ENCODE results near the gene AQP1. TPM values are rescaled to one million over a fixed set of nuclear protein-coding genes. Genes with fewer than 3 reads are reported as not detected.

The AQP1 gene
- total RNA-seq, 1 donor from 2014 or later = 18.0 TPM

DNA sequence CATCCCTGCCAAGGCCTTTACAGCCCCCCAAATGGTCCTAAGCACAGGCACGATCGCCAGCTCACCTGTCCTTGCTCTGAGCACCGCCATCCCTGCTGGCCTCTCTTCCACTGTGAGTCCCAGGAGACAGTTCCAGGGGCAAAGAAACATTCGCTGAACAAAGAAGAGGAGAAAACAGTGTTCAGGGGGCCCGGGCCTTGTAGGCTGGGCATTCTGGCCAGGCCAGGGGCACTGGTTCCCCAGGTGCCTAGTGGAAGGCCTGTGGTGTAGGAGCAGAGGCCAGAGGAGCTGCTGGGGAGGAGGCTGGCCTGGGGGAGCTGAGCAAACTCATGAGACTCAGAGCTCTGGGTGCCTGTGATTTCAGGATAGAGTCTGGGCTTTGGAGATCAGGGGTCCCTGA is 22.6 kb downstream of the AQP1 start:
- Mint-ChIP-seq H3K27me3 (ENCODE audit: low read depth) (peaks cover 13% of the 10 kb centered on the region), H3K4me1 (ENCODE audit: low read depth) (peaks cover 16% of the 10 kb centered on the region), H3K9me3 (ENCODE audit: low read depth) (no peaks in the 10 kb centered on the region), H3K4me3 (ENCODE audit: unreplicated experiment) (no peak overlapping the region), H3K27ac (ENCODE audit: unreplicated experiment) (no peak overlapping the region), H3K36me3 (ENCODE audit: low read depth) (no peaks in the 10 kb centered on the region)
- TF ChIP-seq CTCF (IDR thresholded peaks at IDR 0.05) = no peak
- no peak for DNase-seq (ENCODE audit: low spot score)

- no peak for TF ChIP-seq CTCF (IDR thresholded peaks at IDR 0.05)
- no peak overlapping the region for H3K27ac Mint-ChIP-seq (ENCODE audit: unreplicated experiment)
- H3K27me3 Mint-ChIP-seq (ENCODE audit: low read depth) = peaks cover 20% of the 10 kb centered on the region
- H3K9me3 Mint-ChIP-seq (ENCODE audit: low read depth) = no peaks in the 10 kb centered on the region
- no peak overlapping the region for H3K4me3 Mint-ChIP-seq (ENCODE audit: unreplicated experiment)
- no peak for DNase-seq (ENCODE audit: low spot score)
- H3K4me1 Mint-ChIP-seq (ENCODE audit: low read depth) = peaks cover 15% of the 10 kb centered on the region
- no peaks in the 10 kb centered on the region for H3K36me3 Mint-ChIP-seq (ENCODE audit: low read depth)
Observed at GRCh38 chr7:30934732-30935568, 23.3 kb downstream of the AQP1 start.

DNA sequence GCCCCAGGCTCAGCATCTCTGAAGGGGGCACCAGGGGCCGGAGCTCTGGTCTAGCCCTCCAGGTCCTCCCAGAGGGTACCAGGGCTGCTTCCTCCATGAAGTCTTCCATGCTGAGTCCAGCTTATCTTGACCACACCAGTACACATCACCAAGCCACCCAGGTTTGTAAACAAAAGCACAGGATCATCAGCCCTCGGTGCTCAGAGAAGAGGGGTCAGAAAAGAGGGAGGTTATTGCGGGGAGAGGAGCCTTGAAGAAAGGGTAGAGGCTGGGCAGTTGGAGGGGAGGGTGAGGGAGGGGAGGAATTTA is 23.9 kb downstream of the AQP1 start:
- no peak for DNase-seq (ENCODE audit: low spot score)
- peaks cover 9% of the 10 kb centered on the region for H3K4me1 Mint-ChIP-seq (ENCODE audit: low read depth)
- H3K36me3 Mint-ChIP-seq (ENCODE audit: low read depth) = no peaks in the 10 kb centered on the region
- H3K27ac Mint-ChIP-seq (ENCODE audit: unreplicated experiment) = no peak overlapping the region
- TF ChIP-seq CTCF (IDR thresholded peaks at IDR 0.05) = no peak
- H3K4me3 Mint-ChIP-seq (ENCODE audit: unreplicated experiment) = no peak overlapping the region
- peaks cover 26% of the 10 kb centered on the region for H3K27me3 Mint-ChIP-seq (ENCODE audit: low read depth)
- no peaks in the 10 kb centered on the region for H3K9me3 Mint-ChIP-seq (ENCODE audit: low read depth)

DNA sequence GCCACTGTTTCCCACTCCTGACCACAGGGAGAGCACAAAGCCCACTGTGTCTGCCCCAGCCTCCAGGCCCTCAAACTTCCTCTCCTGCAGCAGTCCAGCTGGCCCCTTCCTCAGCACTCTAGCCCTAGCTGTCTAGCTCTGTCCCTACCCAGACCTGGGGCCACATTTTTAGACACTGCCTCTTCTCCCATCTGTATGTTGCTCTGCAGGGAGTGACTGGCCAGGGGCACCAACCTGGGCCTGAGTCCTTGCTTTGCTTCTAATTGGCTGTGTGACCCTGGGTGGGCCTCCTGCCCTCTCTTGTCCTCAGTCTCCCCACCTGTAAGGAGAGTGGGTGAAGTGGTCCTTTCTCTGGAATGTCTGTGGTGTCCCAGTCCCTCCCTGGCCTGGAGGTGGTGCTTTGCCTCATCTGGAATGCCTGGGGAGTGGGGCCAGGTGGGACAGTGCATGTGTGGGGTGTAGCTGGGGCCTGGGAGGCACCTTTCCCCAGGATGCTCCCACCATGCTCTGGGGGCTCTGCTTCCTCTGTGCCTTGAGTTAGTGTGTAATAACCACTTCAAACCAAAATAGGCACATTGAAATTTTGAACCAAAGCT is 25.1 kb downstream of the AQP1 start:
- Mint-ChIP-seq H3K27me3 (ENCODE audit: low read depth) (peaks cover 37% of the 10 kb centered on the region), H3K9me3 (ENCODE audit: low read depth) (no peaks in the 10 kb centered on the region)
- DNase-seq (ENCODE audit: low spot score) = no peak

DNA sequence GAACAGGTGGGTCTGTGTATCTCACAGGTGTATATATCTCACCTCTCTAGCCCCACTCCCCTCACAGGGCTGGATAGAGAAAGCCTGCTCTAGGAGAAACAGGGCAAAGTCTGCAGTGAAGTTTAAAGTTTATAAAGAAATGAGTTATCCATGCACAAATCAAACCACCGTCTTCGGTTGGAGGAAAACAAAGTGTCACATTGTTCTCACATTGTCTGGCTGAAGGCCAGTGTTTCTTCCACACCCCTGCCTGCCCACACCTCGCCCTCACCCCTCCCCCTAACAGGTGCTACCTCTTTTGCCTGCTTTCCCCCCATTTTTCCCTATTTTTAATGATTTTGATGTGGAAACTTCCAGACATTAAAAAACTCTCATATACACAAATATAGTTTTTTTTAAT is 25.8 kb downstream of the AQP1 start:
- peaks cover 43% of the 10 kb centered on the region for H3K27me3 Mint-ChIP-seq (ENCODE audit: low read depth)
- no peak overlapping the region for H3K27ac Mint-ChIP-seq (ENCODE audit: unreplicated experiment)

More for the DNA sequence above, 25.1 kb downstream of the AQP1 start:
- Mint-ChIP-seq H3K4me3 (ENCODE audit: unreplicated experiment) (no peak overlapping the region), H3K4me1 (ENCODE audit: low read depth) (peaks cover under 1% of the 10 kb centered on the region), H3K36me3 (ENCODE audit: low read depth) (no peaks in the 10 kb centered on the region), H3K27ac (ENCODE audit: unreplicated experiment) (no peak overlapping the region)
- no peak for TF ChIP-seq CTCF (IDR thresholded peaks at IDR 0.05)

More for the DNA sequence above, 25.8 kb downstream of the AQP1 start:
- no peak for TF ChIP-seq CTCF (IDR thresholded peaks at IDR 0.05)
- no peaks in the 10 kb centered on the region for H3K9me3 Mint-ChIP-seq (ENCODE audit: low read depth)
- no peak overlapping the region for H3K4me3 Mint-ChIP-seq (ENCODE audit: unreplicated experiment)
- no peak for DNase-seq (ENCODE audit: low spot score)
- H3K4me1 Mint-ChIP-seq (ENCODE audit: low read depth) = no peaks in the 10 kb centered on the region
- H3K36me3 Mint-ChIP-seq (ENCODE audit: low read depth) = no peaks in the 10 kb centered on the region

All from chondrocyte (in vitro differentiated cells).